Measurements from ENCODE around the gene SUPT20HL2. TPM values are rescaled to one million over a fixed set of nuclear protein-coding genes. Genes with fewer than 3 reads are reported as not detected.
"Not testable (repeated sequence)": the region's sequence is repeated elsewhere in the genome, so short reads cannot be mapped to it uniquely, and the experiment has no call there.

Gene SUPT20HL2
- total RNA-seq, result not detected
- long read RNA-seq, result 0 reads

DNA sequence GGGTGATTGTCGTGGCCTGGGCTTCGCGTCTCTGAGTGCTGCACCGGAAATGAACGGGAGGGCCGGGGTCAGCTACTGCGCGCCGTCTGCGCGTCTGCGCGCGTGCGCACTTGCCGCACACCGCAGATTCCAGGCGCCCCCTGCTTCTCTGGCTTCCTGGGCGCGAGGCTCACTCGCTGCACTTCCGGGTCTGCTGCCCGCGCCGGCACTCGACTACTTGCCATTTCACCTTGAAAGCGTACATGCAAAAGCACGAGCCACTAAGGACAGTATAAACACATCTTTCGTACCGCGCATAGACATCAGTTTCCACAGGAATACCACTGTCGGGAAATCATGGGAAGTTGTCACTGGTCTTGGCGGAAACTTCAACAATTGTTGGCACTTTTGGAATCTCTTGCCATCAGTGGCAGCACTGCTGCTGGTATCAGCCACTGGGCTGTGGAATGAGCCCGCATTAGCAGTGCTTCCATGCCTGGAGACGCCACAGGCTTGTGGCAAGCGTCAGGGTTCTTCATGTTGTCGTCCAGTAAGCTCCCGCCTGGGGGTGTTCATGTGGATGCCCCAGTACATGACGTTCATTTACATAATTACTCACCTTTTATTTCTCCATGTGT is at the start of gene SUPT20HL2:
Gene SUPT20HL2 (minus strand): TSS at position 51 of the 617 bp plus-strand sequence. CDS start 754 bp downstream, outside the sequence.
- no peaks in the 10 kb centered on the region for H3K9me3 ChIP-seq
- no peak for DNase-seq
- no peak within 1 kb of the TSS for H3K27ac ChIP-seq
- intact Hi-C loops (cut with DNase I), result no loop called here
- no peaks in the 10 kb centered on the region for H3K27me3 ChIP-seq
- H3K36me3 ChIP-seq, result no peaks in the 10 kb centered on the region
- no peaks in the 10 kb centered on the region for H3K4me1 ChIP-seq
- H3K4me3 ChIP-seq, result no peak within 1 kb of the TSS
- 85% methylated on average over 30 of the region's 39 CpGs for WGBS (ENCODE audit: insufficient coverage, low coverage, low lambda C conversion rate, missing lambda C conversion rate)
- ATAC-seq, result no peak
- TF ChIP-seq, protein P1, sequence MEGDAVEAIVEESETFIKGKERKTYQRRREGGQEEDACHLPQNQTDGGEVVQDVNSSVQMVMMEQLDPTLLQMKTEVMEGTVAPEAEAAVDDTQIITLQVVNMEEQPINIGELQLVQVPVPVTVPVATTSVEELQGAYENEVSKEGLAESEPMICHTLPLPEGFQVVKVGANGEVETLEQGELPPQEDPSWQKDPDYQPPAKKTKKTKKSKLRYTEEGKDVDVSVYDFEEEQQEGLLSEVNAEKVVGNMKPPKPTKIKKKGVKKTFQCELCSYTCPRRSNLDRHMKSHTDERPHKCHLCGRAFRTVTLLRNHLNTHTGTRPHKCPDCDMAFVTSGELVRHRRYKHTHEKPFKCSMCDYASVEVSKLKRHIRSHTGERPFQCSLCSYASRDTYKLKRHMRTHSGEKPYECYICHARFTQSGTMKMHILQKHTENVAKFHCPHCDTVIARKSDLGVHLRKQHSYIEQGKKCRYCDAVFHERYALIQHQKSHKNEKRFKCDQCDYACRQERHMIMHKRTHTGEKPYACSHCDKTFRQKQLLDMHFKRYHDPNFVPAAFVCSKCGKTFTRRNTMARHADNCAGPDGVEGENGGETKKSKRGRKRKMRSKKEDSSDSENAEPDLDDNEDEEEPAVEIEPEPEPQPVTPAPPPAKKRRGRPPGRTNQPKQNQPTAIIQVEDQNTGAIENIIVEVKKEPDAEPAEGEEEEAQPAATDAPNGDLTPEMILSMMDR (IDR thresholded peaks at IDR 0.05), result no peak
- TF ChIP-seq POLR2A (IDR thresholded peaks at IDR 0.05), result no peak

DNA sequence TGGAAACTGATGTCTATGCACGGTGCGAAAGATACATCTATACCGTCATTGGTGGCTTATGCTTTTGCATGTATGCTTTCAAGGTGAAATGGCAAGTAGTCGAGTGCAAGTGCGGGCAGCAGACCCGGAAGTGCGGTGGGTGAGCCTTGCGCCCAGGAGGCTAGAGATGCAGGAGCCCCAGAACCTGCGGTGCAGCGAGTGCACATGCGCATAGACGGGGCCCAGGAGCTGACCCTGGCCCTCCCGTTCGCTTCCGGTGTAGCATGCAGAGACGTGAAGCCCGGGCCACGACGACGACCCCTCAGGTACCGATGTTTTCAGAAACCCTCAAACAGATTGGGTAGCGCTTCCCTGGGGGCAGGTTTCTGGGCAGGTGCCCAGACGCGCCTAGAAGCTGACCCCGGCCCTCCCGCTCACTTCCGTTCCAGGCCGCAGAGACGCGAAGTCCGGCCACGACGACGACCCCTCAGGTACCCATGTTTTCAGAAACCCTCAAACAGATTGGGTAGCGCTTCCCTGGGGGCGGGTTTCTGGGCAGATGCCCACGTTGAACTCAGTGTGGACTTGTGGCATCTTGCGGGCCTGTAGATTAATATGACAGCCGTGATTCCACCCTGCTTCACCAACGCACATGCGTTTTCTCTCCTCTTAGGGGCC is 48.3 kb upstream of the SUPT20HL2 start:
- intact Hi-C loops (cut with DNase I); H3K36me3 ChIP-seq; ATAC-seq; H3K27me3 ChIP-seq; DNase-seq; H3K27ac ChIP-seq; H3K4me1 ChIP-seq; H3K4me3 ChIP-seq; H3K9me3 ChIP-seq: not testable (repeated sequence)
- WGBS (ENCODE audit: insufficient coverage, low coverage, low lambda C conversion rate, missing lambda C conversion rate), result 69% methylated on average over 13 of the region's 41 CpGs

DNA sequence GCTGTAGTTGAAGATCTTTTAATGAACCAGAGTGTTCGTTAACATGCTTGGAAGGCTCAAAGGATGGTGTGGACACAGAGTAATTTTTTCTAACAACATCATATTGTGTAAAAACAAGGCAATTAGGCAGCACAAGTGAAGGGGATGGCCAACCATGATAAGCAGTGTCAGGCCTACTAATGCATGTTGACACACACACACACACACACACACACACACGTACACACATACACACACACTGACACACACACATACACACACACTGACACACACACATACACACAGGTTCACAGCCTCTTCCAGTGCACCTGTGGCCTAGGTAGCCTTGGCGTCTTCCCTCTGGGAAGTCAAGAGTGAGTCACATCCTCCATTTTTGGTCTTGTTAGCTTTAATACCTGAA is 46.4 kb upstream of the SUPT20HL2 start, which contains the start of gene SUPT20HL1:
Gene SUPT20HL1 (plus strand): TSS at position 368 of the 400 bp plus-strand sequence. CDS start 2,122 bp downstream, outside the sequence.
- TF ChIP-seq, protein P1 (IDR thresholded peaks at IDR 0.05), result no peak
- TF ChIP-seq POLR2A (IDR thresholded peaks at IDR 0.05), result no peak
- 67% methylated on average over 2 of the region's 3 CpGs for WGBS (ENCODE audit: insufficient coverage, low coverage, low lambda C conversion rate, missing lambda C conversion rate)
- Histone ChIP-seq H3K36me3 (no peaks in the 10 kb centered on the region), H3K4me1 (no peaks in the 10 kb centered on the region), H3K4me3 (no peak within 1 kb of the TSS), H3K27me3 (no peaks in the 10 kb centered on the region), H3K27ac (no peak within 1 kb of the TSS), H3K9me3 (peaks cover 0 to 3% (median 0%) of the 10 kb centered on the region in 4 donors)
- ATAC-seq, result no peak
- intact Hi-C loops (cut with DNase I), result no loop called here
- no peak for DNase-seq

DNA sequence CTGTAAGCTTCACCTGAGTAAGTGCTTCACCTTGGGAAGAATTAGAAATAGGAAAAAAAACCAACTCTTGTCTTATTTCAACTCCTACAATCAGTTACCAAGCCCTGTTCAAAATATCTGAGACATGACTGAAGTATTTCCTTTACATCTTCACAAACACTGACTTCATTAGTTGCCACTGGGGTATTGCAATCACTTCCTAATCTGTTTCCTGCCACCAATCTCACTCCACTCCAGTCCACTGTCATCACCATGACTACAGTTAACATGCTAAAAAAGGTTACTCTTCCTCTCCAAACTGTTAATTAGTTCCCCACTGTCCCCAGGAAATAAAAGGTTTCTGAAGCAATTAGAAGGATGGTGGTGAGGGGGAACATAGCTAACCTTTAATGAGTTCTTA is 43.2 kb upstream of the SUPT20HL2 start:
- ATAC-seq (no peak), DNase-seq (no peak)
- Histone ChIP-seq H3K27me3 (no peaks in the 10 kb centered on the region), H3K9me3 (peaks cover 0 to 3% (median 0%) of the 10 kb centered on the region in 4 donors), H3K4me1 (no peaks in the 10 kb centered on the region), H3K4me3 (no peak overlapping the region), H3K36me3 (no peaks in the 10 kb centered on the region), H3K27ac (no peak overlapping the region)
- TF ChIP-seq, protein P1 (IDR thresholded peaks at IDR 0.05), result no peak
- no peak for TF ChIP-seq POLR2A (IDR thresholded peaks at IDR 0.05)
- intact Hi-C loops (cut with DNase I), result no loop called here

DNA sequence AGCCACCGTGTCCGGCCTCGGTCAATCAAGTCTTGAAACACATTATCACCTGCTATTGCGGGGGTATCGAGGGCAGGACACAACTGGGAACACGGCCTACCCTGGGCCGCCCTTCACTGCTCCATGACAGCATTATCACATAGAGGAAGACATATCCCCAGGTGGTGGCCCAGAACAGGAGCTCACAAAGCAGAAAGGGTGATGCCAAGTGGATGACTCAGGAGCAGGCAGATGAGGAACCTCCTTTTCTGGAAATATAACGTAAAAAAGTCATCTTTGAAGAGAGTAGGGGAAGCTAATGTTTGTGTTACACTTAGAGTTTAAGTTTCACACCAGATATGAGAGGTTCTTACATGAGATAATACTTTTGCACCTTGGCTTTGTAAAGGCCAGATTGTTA is 41.2 kb upstream of the SUPT20HL2 start:
- no peaks in the 10 kb centered on the region for H3K36me3 ChIP-seq
- H3K9me3 ChIP-seq, result peaks cover 0 to 3% (median 0%) of the 10 kb centered on the region in 4 donors
- no peaks in the 10 kb centered on the region for H3K4me1 ChIP-seq
- intact Hi-C loops (cut with DNase I), result no loop called here
- DNase-seq, result no peak
- no peak overlapping the region for H3K4me3 ChIP-seq
- no peak overlapping the region for H3K27ac ChIP-seq
- 44% methylated on average over 3 of the region's 8 CpGs for WGBS (ENCODE audit: insufficient coverage, low coverage, low lambda C conversion rate, missing lambda C conversion rate)
- TF ChIP-seq, protein P1 (IDR thresholded peaks at IDR 0.05), result no peak
- no peak for TF ChIP-seq POLR2A (IDR thresholded peaks at IDR 0.05)
- ATAC-seq, result no peak
- no peaks in the 10 kb centered on the region for H3K27me3 ChIP-seq
